NCI-H1436 treated with DMSO at 0.1 percent for 48 hours (cell line): ENCODE data around the gene RASA3.
"Not testable (repeated sequence)": the region's sequence is repeated elsewhere in the genome, so short reads cannot be mapped to it uniquely, and the experiment has no call there.

Experiments used
- DNase-seq: peaks from one replicate; lab custom pipeline; 2025; lab: John Stamatoyannopoulos, UW

Gene RASA3

DNA sequence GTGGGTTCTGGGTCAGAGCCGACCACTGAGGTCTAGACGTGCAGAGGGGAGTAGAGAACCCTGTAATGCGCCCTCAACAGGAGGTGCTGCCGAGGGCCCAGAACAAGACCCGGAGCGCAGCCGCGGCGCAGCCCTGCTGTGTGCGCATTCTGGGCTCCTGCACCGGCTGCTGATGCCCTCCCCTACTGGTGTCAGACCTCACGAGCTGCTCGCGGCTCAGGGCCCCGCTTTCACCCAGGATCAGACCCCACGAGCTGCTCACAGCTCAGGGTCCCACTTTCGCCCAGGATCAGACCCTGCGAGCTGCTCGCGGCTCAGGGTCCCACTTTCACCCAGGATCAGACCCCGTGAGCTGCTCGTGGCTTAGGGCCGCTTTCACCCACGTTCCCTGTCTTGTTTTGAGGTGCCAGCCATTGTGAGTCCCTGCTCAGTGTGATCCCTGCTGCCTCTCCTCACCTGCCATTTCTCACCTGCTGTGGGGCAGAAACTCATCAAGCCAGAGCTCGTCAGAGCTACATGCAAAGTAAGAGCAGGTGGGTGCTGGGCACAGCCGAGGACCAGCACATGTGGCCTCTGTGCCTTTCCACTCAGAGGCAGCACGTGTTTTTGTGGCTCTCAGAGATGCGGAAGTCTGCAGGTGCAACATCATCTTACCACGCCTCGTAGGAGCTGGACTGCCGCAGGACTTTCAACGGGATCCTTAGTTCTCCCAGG is 111.5 kb downstream of the RASA3 start:
- DNase-seq = no peak

DNA sequence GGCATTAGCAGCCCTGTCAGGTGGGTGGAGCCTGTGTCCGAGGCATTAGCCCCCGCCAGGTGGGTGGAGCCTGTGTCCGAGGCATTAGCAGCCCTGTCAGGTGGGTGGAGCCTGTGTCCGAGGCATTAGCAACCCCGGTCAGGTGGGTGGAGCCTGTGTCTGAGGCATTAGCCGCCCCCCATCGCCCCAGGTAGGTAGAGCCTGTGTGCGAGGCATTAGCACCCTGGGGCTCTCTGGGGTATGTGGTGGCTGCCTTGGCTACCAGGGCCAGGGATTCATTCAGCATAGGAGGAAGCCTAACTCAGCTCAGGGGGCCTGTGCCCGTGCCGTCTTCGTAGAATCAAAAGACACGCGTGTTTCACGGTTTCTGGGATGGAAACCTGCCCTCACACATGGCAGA is 112.3 kb downstream of the RASA3 start:
- DNase-seq = not testable (repeated sequence)

DNA sequence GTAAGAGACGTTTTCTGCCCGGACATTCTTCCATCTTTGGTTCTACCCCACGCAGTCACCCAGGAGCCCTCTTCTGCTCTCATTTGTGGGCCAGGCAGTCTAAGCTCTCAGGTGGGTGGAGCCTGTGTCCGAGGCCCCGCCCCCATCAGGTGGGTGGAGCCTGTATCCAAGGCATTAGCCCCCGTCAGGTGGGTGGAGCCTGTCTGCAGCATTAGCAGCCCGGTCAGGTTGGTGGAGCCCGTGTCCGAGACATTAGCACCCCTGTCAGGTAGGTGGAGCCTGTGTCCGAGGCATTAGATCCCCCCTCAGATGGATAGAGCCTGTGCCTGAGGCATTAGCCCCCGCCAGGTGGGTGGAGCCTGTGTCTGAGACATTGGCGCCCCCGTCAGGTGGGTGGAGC is 113.1 kb downstream of the RASA3 start:
- no peak for DNase-seq

- DNase-seq = no peak
Measured at GRCh38 chr13:114018461-114019055, 113.9 kb downstream of the RASA3 start.

DNA sequence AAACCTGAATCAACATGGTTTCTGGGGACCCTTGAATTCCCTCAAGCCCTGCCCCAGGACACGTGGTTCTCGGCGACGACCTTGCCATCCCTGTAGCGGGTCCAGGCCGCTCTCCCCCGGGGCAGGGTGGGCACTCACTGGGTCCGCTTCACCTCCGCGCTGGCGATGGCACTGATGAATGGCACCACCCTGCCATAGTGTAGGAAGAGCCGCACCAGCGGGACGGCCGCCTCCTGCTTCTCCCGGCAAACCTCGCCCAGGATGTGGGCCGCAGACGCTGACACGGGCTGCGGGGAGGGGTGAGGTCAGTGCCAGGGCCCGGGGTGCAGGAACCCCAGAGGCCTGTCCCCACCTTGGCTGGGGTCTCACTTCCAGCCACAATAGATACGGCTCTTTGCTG is 114.5 kb downstream of the RASA3 start:
- no peak for DNase-seq

DNA sequence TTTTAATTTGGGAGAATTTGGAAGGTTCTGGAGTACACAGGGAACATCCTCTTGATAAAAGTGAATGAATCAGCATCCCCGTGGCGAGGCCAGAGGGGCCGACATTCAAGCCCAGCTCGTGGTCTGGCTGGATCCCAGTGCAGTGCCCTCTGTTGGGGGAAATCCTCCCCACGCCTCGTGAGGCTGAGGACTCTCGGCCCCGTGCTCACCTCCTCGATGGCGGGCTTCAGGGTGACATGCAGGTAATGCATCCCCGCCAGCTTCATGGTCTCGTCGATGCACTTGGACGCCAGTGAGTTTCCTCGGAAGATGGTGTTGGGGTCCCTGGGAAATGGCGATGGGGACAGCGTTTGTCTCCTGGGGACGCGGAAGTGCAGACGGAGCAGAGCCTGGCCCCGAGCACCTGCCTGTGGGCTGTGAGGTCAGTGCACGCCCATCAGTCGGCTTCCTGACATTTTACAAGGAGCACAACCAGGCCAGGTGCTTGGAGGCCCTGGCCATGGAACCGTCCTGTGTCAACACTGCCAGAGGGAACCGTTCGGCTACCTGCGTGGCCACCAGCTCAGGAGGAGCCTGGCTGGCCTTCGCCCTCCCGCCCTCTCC is 115.3 kb downstream of the RASA3 start:
- no peak for DNase-seq

- DNase-seq = no peak
Measured at GRCh38 chr13:114016321-114017027, 115.9 kb downstream of the RASA3 start.

GRCh38 chr13:114015969-114016295 is 116.5 kb downstream of the RASA3 start:
- no peak for DNase-seq

GRCh38 chr13:114015111-114015968 is 117.1 kb downstream of the RASA3 start:
- no peak for DNase-seq

DNA sequence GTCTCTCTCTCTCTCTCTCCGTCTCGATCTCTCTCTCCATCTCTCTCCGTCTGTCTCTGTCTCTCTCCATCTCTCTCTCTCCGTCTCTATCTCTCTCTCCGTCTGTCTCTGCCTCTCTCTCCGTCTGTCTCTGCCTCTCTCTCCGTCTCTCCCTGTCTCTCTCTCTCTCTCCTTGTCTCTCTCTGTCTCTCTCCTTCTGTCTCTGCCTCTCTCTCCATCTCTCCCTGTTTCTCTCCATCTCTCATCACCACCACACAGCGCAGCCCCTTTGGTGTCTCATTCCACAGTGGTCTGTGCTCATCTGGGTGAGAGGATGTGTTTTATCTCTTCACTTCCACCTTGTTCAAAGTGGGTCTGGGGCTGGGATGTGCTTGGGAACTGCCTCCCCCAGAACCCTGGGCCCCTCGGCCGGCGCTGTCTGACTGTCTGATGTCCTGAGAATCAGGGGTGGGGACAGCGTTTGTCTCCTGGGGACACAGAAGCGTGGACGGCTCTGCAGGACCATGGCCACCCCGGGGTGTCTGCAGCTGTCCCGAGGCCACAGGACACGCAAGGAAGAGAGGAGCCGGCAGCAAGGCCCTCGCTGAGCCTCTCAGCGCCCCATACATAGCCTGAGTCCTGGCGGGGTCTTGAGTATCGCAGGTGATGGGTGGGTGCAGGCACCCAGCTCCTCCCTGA is 118.3 kb downstream of the RASA3 start:
- no peak for DNase-seq

GRCh38 chr13:114013336-114013735 is 119.1 kb downstream of the RASA3 start:
- no peak for DNase-seq

- DNase-seq = no peak
Measured at GRCh38 chr13:114012921-114013320, 119.5 kb downstream of the RASA3 start.

- DNase-seq = no peak
Measured at GRCh38 chr13:114012141-114012540, 120.3 kb downstream of the RASA3 start.

- DNase-seq = no peak
Measured at GRCh38 chr13:114011226-114011625, 121.2 kb downstream of the RASA3 start.

DNA sequence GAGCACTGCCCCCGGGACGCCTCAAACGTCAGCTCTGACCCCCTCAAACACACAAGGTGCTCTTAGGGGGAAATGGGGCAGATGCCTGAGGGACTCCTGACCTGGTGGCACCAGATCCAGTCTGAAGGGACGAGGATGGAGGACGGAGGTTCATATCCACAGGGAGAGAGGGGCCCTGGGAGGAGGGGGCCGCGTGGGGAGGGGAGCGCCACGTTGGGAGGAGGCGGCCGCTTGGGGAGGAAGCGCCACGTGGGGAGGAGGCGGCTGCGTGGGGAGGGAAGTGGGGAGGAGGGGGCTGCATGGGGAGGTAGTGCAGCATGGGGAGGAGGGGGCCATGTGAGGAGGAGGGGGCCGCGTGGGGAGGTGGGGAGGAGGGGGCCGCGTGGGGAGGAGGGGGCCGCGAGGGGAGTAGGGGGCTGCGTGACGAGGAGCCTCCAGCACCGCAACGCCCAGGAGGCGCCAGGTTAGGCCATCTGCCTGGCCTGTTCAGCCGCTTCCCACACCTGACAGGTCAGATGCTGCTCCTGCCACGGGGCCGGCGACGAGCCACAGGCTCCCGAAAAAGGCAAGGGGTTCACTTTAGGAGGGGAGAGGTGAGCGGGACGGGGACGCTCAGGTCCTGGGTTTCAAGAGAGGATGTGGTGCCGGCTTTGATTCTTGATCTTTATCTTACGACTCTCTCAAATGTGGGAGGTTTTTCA is 121.9 kb downstream of the RASA3 start:
- no peak for DNase-seq

GRCh38 chr13:114009590-114010400 is 122.6 kb downstream of the RASA3 start:
- DNase-seq = no peak

DNA sequence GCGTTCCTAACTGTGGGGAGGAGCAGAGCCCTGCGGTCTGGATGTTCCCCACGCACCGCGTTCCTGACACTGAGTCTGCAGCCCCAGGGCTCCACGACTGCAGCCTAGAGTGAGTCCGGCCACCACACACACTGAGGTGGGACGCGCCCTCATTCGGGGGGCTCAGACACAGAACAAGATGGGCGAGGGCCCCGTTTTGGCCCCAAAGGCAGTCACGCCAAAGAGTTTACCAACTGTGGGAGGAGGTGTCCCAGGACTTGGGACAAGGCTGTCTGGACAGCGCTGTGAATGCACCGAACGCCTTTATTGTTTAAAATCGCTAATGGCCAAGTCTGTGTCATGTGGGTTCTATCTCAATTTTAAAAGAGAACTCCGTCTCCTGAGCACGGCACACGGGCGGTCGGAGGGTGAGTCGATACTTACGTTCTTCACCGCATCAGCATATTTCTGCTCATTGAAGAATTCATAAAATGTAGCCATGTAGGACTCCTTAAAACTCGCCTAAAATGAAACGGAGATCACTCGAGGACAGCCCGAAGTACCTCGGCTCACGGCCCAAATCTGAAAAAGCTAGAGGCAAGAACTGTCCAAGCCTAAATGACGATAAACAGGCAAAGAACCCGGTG is 123.3 kb downstream of the RASA3 start:
- DNase-seq = no peak

- DNase-seq = no peak
Measured at GRCh38 chr13:114007566-114007965, 124.9 kb downstream of the RASA3 start.

DNA sequence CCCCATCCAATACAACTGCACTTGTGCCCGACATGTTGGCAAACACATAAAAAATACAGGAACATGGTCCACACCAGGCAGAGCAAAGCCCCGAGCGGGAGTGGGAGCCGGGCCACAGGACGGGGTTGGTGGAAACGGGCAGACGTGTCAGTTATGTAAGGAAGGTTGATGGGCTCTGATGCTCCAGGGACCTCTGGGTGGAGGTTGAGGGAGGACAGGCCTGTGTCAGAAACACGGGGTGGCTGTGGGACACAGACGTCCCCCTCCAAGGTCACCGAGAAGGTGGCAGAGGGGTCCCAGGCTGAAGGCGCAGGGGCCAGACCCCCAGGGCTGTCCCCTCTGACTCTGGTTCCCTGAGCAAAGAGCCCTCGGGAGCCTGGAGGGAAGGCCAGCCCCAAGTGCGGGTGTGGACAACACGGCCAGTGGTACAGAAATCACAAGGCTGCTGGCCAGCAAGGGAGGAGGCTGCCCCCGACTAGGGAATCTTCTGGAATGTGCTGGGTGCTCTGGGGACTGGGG is 127.2 kb downstream of the RASA3 start:
- DNase-seq = no peak
